ENCODE data around the gene TRAPPC3L.
"Not testable (repeated sequence)": the region's sequence is repeated elsewhere in the genome, so short reads cannot be mapped to it uniquely, and the experiment has no call there.

TRAPPC3L gene

GRCh38 chr6:116513224-116513875 is 32.1 kb downstream of the TRAPPC3L start:
- DNase-seq (ENCODE audit: low spot score) = no peak

- DNase-seq (ENCODE audit: low spot score) = no peak
Observed at GRCh38 chr6:116512734-116513133, 32.8 kb downstream of the TRAPPC3L start.

- no peak for DNase-seq (ENCODE audit: low spot score)
Observed at GRCh38 chr6:116512111-116512559, 33.3 kb downstream of the TRAPPC3L start.

- DNase-seq (ENCODE audit: low spot score) = peak; percentile 48
Observed at GRCh38 chr6:116511424-116512110, 33.9 kb downstream of the TRAPPC3L start, which contains the start of gene CALHM5. Gene CALHM5, plus strand, starts transcription at chr6:116511639. Its CDS starts 58 bp downstream, at chr6:116511697.

GRCh38 chr6:116508527-116508926 is 37.0 kb downstream of the TRAPPC3L start:
- no peak for DNase-seq (ENCODE audit: low spot score)

GRCh38 chr6:116507324-116507723 is 38.2 kb downstream of the TRAPPC3L start:
- no peak for DNase-seq (ENCODE audit: low spot score)

- no peak for DNase-seq (ENCODE audit: low spot score)
Observed at GRCh38 chr6:116500969-116501433, 44.5 kb downstream of the TRAPPC3L start.

GRCh38 chr6:116497113-116497676 is 48.3 kb downstream of the TRAPPC3L start:
- DNase-seq (ENCODE audit: low spot score) = no peak

- not testable (repeated sequence) for DNase-seq (ENCODE audit: low spot score)
Observed at GRCh38 chr6:116495161-116495560, 50.3 kb downstream of the TRAPPC3L start.

- DNase-seq (ENCODE audit: low spot score) = no peak
Observed at GRCh38 chr6:116492331-116493067, 53.0 kb downstream of the TRAPPC3L start.

- no peak for DNase-seq (ENCODE audit: low spot score)
Observed at GRCh38 chr6:116491610-116492330, 53.7 kb downstream of the TRAPPC3L start.

- no peak for DNase-seq (ENCODE audit: low spot score)
Observed at GRCh38 chr6:116485559-116486184, 59.8 kb downstream of the TRAPPC3L start.

- DNase-seq (ENCODE audit: low spot score) = no peak
Observed at GRCh38 chr6:116483616-116484015, 61.9 kb downstream of the TRAPPC3L start.

GRCh38 chr6:116482780-116483179 is 62.7 kb downstream of the TRAPPC3L start:
- DNase-seq (ENCODE audit: low spot score) = no peak

- DNase-seq (ENCODE audit: low spot score) = peak; percentile 24
Observed at GRCh38 chr6:116476002-116476678, 69.3 kb downstream of the TRAPPC3L start.

- DNase-seq (ENCODE audit: low spot score) = peak; percentile 27
Observed at GRCh38 chr6:116475141-116475540, 70.3 kb downstream of the TRAPPC3L start.

GRCh38 chr6:116472706-116473105 is 72.8 kb downstream of the TRAPPC3L start:
- DNase-seq (ENCODE audit: low spot score) = no peak

- no peak for DNase-seq (ENCODE audit: low spot score)
Observed at GRCh38 chr6:116471531-116471930, 74.0 kb downstream of the TRAPPC3L start.

GRCh38 chr6:116468293-116468692 is 77.2 kb downstream of the TRAPPC3L start:
- DNase-seq (ENCODE audit: low spot score) = no peak

GRCh38 chr6:116467514-116467913 is 78.0 kb downstream of the TRAPPC3L start:
- no peak for DNase-seq (ENCODE audit: low spot score)

- DNase-seq (ENCODE audit: low spot score) = no peak
Observed at GRCh38 chr6:116467096-116467495, 78.4 kb downstream of the TRAPPC3L start.
